HG02973 (cell line): ENCODE measurements around the gene TMEM187.
"Not testable (repeated sequence)": the region's sequence is repeated elsewhere in the genome, so short reads cannot be mapped to it uniquely, and the experiment has no call there.

ENCODE experiments used
- ATAC-seq: cut with Tn5 transposase; IDR thresholded peaks from one replicate; pipeline ENCODE4 v1.9.1; 2021; ENCODE audit warnings: moderate library complexity; ENCODE audit not compliant: unreplicated experiment

The TMEM187 gene

DNA sequence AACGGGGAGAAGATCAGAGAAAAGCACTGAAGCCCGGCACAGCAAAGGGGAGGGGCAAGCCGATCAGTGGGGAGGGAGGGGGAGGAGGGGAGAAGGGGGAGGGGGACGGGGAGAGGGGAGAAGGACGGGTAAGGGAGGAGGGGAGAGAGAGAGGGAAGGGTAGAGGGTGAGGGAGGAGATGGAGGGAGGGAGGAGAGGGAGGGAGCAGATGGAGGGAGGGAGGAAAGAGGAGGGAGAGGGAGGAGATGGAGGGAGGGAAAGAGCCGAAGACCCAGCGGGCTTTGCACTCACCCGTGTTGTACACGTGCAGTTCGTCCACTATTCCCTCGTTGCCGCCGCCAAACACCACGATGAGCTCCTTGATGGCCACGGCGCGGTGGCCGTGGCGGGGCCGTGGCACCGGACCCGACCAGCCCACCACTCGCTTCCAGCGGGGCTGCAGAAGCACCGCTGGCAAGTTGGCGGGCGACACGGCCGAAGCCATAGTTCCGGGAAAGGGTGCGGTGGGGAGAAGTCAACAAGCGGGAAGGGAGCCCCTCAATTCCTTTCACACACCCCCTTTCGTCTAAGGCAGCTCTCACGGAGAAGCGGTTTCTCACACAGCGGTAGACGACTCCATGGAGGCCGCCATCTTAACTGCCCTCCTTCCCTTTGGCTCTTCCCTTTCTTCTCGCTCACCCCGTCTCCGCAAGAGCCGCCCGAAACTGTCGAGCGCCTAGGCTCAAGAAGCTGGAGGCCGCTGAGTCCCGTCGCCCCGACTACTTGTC, 2.0 kb upstream of the TMEM187 start:
- ATAC-seq = no peak

DNA sequence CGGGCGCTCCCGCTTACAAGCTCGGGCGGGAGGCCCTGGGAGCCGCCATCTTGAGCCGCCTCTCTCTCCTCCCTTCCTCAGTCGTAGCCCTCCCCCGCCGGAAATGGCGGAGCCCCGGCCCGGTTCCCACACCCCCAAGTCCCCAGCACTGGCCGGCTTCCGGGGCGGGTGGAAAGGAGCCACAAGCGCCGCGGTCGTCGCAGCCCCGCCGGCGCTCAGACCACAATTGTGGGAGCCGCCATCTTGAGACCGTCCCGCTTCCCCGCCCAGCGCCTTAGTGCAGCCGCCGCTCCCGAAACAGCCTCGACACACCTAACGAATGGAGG, 1.5 kb upstream of the TMEM187 start:
- ATAC-seq = peak; percentile 26

DNA sequence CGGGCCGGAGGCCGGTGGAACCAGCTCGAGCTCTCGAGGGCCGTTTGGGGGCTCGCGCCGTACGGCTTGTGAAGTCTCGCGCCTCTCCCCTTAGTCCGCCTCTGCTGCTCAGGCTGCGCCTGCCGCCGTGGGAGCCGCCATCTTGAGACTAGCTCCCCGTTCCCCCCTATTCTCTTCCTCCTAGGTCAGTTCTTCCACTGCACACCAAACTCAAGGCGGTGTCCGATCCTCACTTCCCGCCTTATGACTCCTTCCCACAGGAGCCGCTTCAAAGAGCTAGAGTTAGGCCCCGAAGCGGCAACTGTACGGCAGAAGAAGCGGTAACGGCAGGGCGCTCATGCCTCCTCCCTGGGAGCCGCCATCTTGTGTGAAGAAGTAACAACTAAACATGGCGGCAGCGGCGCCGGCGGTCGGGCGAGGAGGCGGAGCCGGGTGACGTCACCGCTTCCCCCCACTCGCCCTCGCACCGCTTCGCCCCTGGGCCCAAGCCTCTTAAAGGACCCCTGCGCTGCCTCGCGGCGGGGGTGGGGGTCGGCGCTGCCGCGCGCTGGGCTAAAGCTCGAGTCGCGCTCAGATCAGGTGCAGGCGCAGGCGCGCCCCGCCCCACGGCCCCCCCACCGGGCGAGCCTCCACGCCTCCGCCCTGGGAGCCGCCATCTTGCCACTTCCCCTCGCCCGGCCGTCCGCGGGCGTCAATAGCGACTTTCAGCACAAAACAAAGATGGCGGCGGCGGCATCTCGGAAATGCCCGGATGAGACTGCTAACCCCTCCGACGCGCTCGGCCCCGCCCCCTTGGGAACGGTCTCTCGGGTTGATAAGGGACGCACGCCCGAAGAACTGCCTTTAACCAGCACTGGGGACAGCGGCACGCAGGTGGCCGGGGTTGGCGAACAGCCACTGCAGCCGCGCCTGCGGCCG, 845 bp upstream of the TMEM187 start, which contains the start of gene HCFC1:
HCFC1 (minus strand) TSS at position 369 of the 918 bp plus-strand sequence. CDS start 978 bp downstream, outside the sequence.
- ATAC-seq = peak; percentile 42

DNA sequence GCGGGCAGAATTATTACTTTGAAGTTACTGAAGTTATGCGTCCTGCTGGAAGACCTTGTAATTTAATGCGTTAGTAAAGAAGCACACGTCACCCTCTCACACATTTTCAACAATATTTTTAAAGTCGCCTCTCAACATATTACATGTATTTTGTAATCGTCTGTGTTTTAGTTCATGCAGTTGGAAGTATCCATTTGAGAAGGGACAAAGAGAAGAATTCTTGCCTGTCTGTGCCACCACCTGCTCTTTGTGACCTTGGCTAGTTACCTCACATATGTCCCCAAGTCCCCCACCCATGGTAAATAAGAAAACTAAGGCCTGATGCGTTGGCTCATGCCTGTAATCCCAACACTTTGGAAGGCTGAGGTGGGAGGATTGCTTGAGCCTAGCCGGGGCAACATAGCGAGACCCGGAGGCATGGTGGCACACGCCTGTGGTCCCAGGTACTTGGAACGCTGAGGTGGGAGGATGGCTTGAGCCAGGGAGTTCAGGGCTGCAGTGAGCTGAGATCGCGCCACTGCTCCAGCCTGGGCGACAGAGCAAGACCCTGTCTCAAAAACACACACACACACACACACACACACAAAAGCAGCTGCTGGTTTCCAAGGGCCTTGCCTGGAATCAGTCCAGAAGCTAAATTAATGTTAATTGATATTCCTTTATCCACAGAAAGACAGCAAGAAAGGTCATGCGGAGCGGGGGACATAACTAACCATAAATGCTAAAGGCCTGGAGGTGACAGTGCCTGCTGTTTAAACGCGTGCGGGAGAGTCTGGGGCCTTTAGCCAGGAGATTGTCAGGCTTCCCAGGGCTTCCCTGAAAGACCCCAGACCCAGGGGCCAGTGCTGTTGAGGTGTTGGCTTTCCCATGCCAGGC, 811 bp downstream of the TMEM187 start:
- ATAC-seq = no peak

DNA sequence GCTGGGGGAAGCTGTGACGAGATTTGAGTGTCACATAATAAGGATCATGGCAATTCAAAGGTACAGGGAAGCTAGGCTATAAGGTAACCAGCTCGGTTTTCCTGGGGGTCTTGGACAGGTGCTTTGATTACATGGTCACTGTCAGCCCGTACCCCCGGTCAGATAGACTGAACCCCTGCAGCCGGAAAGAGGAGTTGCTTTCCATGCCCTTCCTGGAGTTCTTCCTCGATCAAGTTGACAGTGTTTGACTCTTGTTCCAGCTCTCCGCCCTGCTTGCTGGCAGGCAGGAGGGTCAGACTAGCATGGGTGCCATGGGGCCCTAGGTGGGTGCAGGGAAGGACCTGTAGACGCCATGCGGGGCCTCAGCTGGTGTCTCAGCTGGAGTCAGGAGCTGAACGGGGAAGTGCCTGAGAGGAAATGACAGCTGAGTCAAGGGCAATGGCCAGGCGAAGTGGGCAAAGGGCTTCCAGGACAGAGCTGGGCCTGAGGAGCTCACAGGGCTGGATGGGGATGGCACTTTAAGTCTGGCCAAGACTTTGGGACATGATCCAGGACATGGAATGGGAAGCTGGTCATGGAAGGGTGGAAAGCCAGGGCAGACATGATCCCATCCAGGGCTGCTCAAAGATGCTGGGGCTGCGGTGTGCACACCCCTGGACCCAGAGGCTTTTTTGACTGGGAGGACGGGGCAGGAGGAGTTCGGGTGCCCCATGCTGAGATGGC, 1.6 kb downstream of the TMEM187 start:
- no peak for ATAC-seq

DNA sequence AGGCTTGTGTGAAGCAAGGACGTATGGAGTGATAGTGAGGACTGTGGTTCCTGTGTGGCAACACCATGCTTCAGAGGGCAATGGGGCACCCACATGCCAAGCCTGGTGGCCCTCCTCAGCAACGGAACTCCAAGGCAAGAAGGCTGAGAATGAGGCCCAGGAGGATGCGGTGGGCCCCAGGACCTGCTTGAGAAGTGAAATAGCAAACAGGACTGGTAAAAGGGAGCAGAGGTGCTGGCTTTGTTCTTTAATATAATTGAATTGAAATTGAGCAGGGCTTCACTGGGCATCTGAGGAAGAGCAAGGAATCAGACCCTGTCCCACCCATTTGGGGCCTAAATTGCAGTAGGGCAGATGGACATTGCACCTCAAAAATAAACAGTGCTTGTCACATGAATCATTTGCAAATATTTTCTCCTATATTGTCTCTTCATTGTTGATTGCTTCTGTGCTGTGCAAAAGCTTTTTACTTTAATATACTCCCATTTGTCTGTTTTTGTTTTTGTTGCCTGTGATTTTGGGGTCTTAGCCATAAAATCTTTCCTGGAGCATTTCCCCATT, 2.3 kb downstream of the TMEM187 start:
- no peak for ATAC-seq

DNA sequence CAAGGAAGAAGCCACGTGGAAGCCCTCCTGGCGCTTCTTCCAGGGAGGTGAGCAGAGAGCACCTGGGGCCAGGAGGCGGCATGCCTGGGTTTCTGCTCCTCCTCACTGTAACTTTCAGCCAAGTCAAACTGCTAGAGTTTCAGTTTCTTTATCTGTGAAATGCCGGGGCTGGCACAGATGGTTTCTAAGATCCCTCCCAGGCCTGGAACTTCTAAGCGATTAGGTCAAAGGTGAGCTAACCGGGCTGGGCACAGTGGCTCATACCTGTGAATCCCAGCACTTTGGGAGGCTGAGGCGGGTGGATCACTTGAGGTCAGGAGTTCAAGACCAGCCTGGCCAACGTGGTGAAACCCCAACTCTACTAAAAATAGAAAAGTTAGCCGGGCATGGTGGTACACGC, 7.8 kb downstream of the TMEM187 start:
- peak; percentile 49 for ATAC-seq

DNA sequence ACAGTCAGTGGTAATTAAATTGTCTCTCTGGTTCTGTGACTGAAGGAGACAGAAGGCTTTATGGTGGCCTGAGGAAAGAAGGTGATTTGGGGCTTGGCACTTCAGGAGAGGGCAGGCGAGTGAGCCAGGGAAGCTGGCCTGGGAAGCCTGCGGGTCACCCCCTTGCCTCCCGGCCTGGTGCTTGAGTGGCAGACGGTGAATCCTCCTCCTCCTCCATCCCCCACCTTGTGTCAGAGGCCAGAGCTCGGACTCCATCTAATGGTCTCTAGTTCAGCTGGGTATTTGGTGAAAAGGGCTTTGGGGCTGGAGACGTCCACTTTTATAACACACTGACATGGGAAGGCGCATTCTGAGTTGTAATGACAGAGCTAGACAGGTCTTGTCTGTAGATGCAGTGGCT, 8.7 kb downstream of the TMEM187 start:
- ATAC-seq = no peak

DNA sequence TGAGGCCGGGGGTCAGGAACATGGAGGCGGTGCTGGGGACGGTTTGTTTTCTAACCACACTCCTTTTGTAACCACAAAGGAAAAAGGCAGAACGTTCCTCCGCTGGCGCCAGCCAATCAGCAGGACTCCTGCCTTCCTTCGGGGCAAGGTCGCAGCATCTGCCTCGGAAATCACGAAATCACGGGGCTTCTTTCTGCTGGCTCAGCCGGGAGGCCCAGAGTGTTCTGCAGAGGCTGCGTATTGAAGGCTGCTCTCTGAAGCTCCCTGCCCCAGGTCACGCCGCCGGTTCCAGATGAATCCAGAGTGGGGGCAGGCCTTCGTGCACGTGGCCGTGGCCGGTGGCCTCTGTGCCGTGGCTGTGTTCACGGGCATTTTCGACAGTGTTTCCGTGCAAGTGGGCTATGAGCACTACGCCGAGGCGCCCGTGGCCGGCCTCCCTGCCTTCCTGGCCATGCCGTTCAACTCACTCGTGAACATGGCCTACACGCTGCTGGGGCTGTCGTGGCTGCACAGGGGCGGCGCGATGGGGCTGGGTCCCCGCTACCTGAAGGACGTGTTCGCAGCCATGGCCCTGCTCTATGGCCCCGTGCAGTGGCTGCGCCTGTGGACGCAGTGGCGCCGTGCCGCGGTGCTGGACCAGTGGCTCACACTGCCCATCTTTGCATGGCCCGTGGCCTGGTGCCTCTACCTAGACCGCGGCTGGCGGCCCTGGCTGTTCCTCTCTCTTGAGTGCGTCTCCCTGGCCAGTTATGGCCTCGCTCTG, 9.4 kb downstream of the TMEM187 start:
- no peak for ATAC-seq

DNA sequence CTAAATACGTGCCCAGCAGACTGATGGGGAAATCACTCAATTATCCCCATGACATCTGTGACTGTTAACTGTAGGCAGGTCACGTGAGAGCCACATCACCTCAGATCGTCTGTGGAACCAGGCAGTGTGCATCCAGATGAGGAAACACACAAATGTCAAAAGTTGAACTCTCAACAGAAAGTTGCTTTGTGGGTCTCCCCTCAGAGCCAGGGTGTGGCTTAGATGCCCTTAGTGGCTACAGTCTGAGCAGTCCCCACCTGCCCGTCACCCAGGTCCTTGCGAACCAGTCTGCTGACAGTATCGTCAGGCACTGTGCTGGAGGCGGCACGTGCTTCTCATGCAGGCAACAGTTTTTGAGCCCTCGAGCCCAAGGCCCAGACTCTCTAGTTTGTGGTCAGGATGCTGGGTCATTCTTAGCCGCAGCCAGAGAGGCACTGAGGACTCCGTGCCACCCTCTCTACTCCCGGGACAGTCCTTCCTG, 10.8 kb downstream of the TMEM187 start:
- ATAC-seq = no peak

DNA sequence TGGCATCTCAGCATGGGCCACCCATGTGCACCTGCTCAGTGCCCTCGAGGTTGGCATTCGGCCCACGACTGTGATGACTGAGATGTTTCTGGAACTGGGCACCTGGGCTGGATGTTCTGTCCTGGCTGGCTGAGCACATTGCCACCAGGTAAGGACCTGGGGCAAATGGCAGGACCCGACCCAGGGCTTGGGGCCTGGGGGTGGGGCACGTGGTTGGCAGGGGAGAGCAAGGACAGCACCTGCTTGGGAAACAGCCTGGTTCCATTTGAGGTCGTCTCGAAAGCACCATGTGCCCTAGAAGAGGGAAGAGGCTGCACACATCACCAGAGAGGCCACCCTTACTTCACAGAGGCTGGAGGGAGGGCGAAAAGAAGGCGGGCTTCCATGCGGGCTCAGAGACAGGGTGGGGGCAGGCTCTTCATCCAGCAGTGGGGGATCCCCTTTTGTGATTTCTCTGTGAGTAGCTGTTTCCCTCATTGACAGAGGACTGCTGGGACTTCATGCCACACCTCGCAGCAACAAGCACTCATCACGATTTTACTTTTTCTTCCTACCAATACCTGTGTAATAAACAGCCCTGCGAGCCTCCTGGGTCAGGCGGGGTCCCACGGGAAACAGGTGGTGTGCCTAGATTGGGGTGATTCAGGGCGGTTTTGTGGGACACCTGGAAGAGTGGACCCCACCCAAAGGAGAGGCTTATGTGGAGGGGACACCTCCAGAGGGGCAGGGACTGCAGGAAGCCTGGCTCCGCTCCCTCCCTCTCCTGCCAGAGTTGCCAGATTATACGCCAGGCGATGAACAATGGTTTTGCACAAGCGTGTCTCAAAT, 12.0 kb downstream of the TMEM187 start:
- ATAC-seq = no peak

DNA sequence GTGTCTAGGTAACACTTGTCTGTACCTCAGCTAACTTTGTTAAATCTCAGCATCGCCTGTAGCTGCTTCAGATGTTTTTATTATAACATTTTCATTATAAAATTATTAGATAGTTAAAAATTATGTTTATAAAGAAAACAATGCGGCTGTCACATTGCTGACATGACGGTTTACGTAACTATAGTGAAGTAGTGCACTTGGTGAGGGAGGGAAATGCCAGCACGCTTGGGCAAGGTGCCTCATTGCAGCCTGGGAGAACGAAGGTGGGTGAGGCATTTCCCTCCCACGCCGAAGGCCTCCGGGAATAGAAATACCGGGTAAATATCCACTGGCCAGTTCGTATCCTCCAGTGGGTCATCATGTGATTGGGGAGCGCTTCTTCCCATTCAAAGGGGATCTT, 15.9 kb downstream of the TMEM187 start:
- ATAC-seq = no peak

DNA sequence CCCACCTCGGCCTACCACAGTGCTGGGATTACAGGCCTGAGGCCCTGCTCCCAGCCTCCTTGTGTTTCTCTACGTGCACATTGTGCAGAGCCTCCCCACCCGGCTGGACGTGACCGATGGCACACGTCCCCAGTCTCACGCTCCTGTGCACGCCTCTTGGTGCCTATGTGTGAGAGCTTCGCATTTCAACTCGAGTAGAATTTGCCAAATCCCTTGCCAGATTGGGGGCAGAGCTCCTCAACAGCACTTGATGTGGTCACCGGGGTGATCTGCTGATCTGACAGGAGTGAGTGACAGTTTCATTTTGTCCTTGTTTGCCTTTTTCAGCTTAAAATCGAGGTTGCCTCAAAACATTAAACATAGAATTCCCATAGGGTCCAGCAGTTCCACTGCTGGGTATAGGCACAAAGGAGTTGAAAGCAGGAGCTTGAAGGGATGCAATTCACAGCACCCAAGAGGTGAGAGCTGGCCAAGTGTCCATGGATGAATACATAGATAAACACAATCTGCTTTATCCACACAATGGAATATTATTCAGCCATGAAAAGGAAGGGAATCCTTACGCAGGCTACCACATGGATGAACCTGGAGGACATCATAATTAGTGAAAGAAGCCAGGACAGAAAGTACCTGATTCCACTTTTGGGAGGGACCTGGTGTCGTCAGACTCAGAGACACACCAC, 17.6 kb downstream of the TMEM187 start:
- ATAC-seq = no peak

DNA sequence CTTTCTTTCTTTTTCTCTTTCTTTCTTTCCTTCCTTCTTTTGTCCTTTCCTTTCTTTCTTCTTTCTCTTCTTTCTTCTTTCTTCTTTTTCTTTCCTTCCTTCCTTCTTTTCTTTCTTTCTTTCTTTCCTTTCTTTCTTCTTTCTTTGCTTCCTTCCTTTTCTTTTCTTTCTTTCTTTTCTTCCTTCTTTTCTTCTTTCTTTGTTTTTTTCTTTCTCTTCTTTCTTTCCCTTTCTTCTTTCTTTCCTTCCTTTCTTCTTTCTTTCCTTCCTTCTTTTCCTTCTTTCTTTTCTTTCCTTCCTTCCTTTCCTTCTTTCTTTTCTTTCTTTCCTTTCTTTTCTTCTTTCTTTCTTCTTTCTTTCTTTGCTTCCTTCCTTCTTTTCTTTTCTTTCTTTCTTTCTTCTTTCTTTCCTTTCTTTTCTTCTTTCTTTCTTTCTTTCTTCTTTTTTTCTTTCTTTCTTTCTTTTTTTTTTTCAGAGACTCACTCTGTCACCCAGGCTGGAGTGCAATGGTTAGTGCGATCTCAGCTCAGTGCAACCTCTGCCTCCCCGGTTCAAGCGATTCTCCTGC, 18.5 kb downstream of the TMEM187 start:
- no peak for ATAC-seq

DNA sequence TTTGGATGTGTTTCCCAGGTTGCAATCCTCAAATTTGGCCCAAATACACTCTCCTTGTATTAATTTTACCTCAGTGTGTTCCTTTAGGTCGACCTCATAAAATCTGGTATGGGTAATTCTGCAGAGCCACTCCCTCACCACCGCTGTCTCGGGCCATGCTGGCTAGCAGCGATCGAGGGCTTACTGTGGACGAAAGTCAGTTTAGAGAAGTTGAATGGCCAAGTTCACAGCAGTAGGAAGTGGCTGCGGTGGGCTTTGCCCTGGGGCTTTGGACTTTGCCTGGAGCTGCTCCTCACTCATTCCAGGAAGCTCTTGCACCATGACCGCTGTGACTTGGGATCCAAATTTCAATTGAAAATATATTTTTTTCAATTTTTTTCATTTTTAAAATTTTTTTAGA, 19.6 kb downstream of the TMEM187 start:
- ATAC-seq = no peak

DNA sequence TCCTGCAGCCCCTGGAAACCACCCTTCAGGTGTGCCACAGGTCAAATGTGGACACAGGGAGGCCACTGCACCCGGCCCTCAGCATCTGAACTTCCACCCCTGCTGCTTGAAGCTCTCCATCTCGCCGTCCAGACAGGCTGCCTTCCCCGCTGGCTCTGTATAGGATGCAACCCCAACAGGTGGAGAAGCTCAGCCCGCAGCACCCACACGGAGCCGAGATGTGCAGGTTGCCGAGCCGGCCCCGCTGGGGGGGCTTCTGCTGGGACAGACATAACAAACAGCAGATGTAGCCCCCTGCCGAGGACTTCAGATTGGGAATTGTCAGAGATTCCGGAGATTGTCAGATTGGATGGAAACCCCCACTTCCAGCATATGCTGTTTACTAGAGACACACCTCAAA, 20.5 kb downstream of the TMEM187 start:
- no peak for ATAC-seq

DNA sequence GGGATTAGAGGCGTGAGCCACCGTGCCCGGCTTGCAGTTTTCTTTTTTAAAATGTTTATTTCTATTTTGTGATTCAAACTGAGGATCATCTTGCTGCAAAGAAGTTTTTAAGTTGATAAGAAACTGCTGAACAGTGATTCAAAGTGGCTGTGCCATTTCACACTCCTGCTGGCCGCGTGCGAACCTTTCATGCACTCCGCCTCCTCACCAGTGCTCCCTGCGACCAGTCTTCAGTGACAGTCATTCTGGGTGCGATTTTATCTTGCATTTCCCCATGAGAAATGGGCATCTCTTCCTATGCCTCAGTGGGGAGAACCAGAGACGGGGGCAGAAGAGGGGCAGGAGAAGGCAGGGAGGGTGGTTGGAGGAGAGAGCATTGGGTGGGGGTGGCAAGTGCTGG, 21.4 kb downstream of the TMEM187 start:
- ATAC-seq = no peak

DNA sequence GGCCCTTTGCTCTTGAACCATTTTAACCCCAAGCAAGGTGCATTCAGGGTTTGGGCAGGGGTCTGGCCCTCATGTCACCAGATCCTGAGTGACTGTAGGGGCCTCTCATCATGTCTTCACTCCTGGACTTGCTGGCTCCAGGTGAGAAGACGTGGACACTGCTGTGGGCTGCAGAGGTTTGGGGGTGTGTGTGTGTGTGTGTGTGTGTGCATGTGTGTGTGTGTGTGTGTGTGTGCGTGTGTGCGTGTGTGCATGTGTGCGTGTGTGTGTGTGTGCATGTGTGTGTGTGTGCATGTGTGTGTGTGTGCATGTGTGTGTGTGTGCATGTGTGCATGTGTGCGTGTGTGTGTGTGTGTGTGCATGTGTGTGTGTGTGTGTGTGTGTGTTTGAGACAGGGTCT, 21.8 kb downstream of the TMEM187 start:
- ATAC-seq = not testable (repeated sequence)
